NCI-H2107 (cell line): ENCODE measurements around the gene FOXA2.

Experiments used
- DNase-seq: peaks from one replicate; lab custom pipeline; 2025; lab: John Stamatoyannopoulos, UW

FOXA2 gene

GRCh38 chr20:22536141-22536828 is 48.1 kb downstream of the FOXA2 start:
- DNase-seq, result no peak

DNA sequence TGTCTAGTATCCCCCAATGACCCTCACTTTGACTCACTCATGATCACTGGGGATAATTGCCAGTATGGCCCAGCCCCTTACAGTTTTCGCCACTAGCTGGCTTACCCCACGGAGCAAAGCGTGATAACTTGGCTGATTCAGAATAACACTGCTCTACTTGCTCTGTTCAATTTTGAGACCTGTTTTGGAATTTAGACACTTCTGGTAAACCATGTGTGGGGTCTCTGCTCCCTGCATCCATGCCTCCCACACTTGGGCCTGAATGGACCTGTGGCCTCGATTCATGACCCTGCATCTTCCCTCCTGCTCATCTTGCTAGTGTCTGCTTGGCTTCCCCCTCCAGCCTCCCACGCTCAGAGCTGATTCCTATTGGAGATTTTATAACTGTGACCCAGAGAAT is 48.9 kb downstream of the FOXA2 start:
- DNase-seq, result no peak

DNA sequence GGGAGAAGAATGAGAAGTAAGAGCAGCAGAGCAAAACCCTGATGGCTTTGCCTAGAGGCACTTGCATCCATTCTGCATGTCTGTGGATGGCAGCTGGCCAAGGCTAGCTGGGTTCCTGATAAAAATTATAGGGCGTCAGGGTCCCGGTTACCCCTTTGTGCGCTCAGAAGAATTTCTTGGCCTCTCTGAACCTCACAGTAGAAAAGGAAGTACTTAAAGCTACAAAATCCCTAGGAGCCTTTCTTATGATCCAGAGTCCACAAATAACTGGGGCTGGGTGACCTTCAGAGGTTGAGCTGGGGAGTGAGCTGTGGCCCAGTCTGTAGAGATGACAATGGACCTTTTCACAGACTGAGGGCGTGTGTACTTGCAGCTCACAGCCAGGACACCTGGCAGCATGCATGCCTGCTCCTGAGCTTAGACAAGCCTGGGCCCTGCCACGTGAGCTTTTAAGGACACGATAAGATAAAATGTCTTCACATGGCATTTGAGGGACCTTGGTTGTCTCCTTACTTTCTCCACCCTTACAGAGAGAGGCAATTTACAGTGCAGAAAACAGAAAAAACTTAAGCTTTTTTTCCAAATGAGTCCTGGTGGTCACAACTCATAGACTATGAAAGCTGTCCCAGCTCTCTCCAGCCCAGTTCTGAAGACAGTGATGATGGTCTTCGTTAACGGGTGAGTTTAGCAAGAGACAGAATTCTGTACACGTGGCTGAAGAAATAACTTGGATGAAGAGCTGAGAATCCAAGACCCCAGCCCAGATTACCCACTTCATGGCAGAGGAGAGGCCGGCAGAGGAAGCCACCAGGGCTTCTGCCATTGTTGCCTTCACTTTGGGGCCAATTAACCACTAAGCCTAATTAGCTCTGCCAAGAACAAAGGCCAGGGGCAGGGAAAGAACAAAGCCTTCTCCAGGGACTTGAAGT is 50.3 kb downstream of the FOXA2 start:
- DNase-seq, result no peak

- DNase-seq, result no peak
Measured at GRCh38 chr20:22532598-22532997, 51.8 kb downstream of the FOXA2 start.

DNA sequence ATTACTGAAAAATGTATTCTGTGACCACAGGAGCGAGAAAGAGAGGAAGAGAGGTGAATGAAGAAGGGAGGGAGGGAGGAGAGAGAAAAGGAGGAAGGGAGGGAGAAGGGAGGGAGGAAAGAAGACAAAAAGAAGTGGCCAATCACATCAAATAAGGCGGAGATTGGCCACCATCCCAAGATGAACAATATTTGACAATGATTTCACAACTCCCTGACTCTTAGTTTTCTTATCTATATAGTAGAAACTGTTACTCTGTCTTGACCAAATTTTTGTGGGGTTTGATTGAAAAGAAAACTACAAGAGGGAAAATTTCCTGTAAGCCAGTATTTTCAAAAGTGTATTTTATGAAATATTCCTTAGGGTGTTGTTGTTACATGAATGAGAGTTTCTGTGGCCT is 52.6 kb downstream of the FOXA2 start:
- no peak for DNase-seq

- no peak for DNase-seq
Measured at GRCh38 chr20:22531056-22531615, 53.2 kb downstream of the FOXA2 start.
